Hematopoietic multipotent progenitor cell treated with erythropoietin and hydrocortisone succinate and interleukin-3 and kit ligand, for 4 days (in vitro differentiated cells): ENCODE measurements around the gene AGXT.

ENCODE experiments used
- DNase-seq: peaks from one replicate; pipeline ENCODE4 v3.0.0-alpha.2; 2015

The AGXT gene

GRCh38 chr2:240886678-240887609 is 18.3 kb downstream of the AGXT start:
- DNase-seq: no peak

- DNase-seq: no peak
Observed at GRCh38 chr2:240887631-240888030, 19.0 kb downstream of the AGXT start.

GRCh38 chr2:240888130-240888889 is 19.7 kb downstream of the AGXT start:
- no peak for DNase-seq

GRCh38 chr2:240888890-240889573 is 20.4 kb downstream of the AGXT start:
- DNase-seq: no peak

GRCh38 chr2:240889601-240890560 is 21.3 kb downstream of the AGXT start:
- no peak for DNase-seq

- no peak for DNase-seq
Observed at GRCh38 chr2:240890691-240891090, 22.1 kb downstream of the AGXT start.

- DNase-seq: no peak
Observed at GRCh38 chr2:240891492-240892340, 23.1 kb downstream of the AGXT start.

- no peak for DNase-seq
Observed at GRCh38 chr2:240892356-240892755, 23.7 kb downstream of the AGXT start.

GRCh38 chr2:240892925-240893324 is 24.3 kb downstream of the AGXT start:
- DNase-seq: no peak

GRCh38 chr2:240893363-240893844 is 24.8 kb downstream of the AGXT start:
- no peak for DNase-seq

- DNase-seq: no peak
Observed at GRCh38 chr2:240894006-240894405, 25.4 kb downstream of the AGXT start.

GRCh38 chr2:240894836-240895558 is 26.4 kb downstream of the AGXT start:
- no peak for DNase-seq

GRCh38 chr2:240895656-240896388 is 27.2 kb downstream of the AGXT start, which contains the start of gene MAB21L4:
TSS of gene MAB21L4 (minus strand) at chr2:240896156. CDS start at chr2:240895997, 159 bp downstream.
- DNase-seq: no peak

- no peak for DNase-seq
Observed at GRCh38 chr2:240896394-240896793, 27.8 kb downstream of the AGXT start.

GRCh38 chr2:240896871-240897692 is 28.5 kb downstream of the AGXT start:
- DNase-seq: no peak

- DNase-seq: no peak
Observed at GRCh38 chr2:240898108-240898730, 29.6 kb downstream of the AGXT start.

- DNase-seq: no peak
Observed at GRCh38 chr2:240898731-240899467, 30.3 kb downstream of the AGXT start.
